Measurements from ENCODE around the gene GTF3C6.

- TF ChIP-seq CTCF (IDR thresholded peaks at IDR 0.05; ENCODE audit: poor library complexity) (peak; percentile 66), EZH2 (IDR thresholded peaks at IDR 0.05; ENCODE audit: borderline replicate concordance) (no peak), EZH2phosphoT487 (IDR thresholded peaks at IDR 0.05; ENCODE audit: low read depth, severe bottlenecking, unreplicated experiment) (no peak)
Measured at GRCh38 chr6:110949679-110950285, 8.7 kb upstream of the GTF3C6 start.
